Subcutaneous adipose tissue (tissue), 4 donors: Measurements from ENCODE around the gene CCBE1. TPM values are rescaled to one million over a fixed set of nuclear protein-coding genes. Genes with fewer than 3 reads are reported as not detected.

Source experiments
- CTCF ChIP-seq: fragments of 450-650 bp; IDR thresholded peaks from one replicate; pipeline ENCODE4 v1.5.1; 2016; ENCODE audit warnings: low read depth, mild to moderate bottlenecking, control low read depth, antibody characterized with exemption, moderate library complexity
- total RNA-seq, 4 donors: library from RNA; depleted of rRNA; stranded (reverse); fragments of >200 nt; gene quantifications; one replicate each; pipeline ENCODE4 v1.1.0, GENCODE V29; 2016

CCBE1 gene
- total RNA-seq, 4 donors from 2014 or later, result 2.6 to 12.4 (median 6.1) TPM

- no peak for TF ChIP-seq CTCF
These were observed 158.1 kb downstream of the CCBE1 start for GRCh38 chr18:59539108-59539507.

GRCh38 chr18:59537579-59537978, 159.6 kb downstream of the CCBE1 start:
- no peak for TF ChIP-seq CTCF

GRCh38 chr18:59536166-59536565, 161.1 kb downstream of the CCBE1 start:
- no peak for TF ChIP-seq CTCF

- TF ChIP-seq CTCF, result no peak
These were observed 162.2 kb downstream of the CCBE1 start for GRCh38 chr18:59535055-59535454.

GRCh38 chr18:59528866-59529265, 168.4 kb downstream of the CCBE1 start:
- no peak for TF ChIP-seq CTCF

GRCh38 chr18:59520562-59521355, 176.5 kb downstream of the CCBE1 start:
- no peak for TF ChIP-seq CTCF

GRCh38 chr18:59518705-59519104, 178.5 kb downstream of the CCBE1 start:
- no peak for TF ChIP-seq CTCF
